PFSK-1 (cell line): ENCODE data around the gene COL23A1.

Experiments used
- POLR2AphosphoS5 ChIP-seq: IDR thresholded peaks from 2 replicates; pipeline ENCODE4 v1.6.1; 2012; ENCODE audit warnings: low read depth, mild to moderate bottlenecking, control low read depth, low read length, moderate library complexity
- SIN3A ChIP-seq: IDR thresholded peaks from 2 replicates; pipeline ENCODE4 v1.6.1; 2012; ENCODE audit warnings: mild to moderate bottlenecking, low read length, moderate library complexity, borderline replicate concordance; ENCODE audit not compliant: insufficient read depth

GRCh38 chr5:178223828-178224335, 366.3 kb downstream of the COL23A1 start:
- TF ChIP-seq SIN3A (no peak), POLR2AphosphoS5 (no peak)
